Fibroblast of pulmonary artery (primary cell): Measurements from ENCODE around the gene PEX5.

Experiments
- DNase-seq: peaks from one replicate; pipeline ENCODE4 v3.0.0-alpha.2; 2010; ENCODE audit warnings: low read depth
- H3K4me3 ChIP-seq: replicated peaks from 2 replicates; pipeline ENCODE4 v1.5.1; 2011; ENCODE audit warnings: low read depth, mild to moderate bottlenecking, control low read depth, low read length, moderate library complexity
- CTCF ChIP-seq: IDR thresholded peaks from 2 replicates; pipeline ENCODE4 v1.5.1; 2011; ENCODE audit warnings: mild to moderate bottlenecking, control low read depth, low read length, inconsistent platforms; ENCODE audit errors: missing control alignments

Gene PEX5

GRCh38 chr12:7145671-7146070 lies 43.8 kb upstream of the PEX5 start:
- no peak overlapping the region for H3K4me3 ChIP-seq
- TF ChIP-seq CTCF = no peak
- DNase-seq = no peak

- TF ChIP-seq CTCF = no peak
- DNase-seq = no peak
Observed at GRCh38 chr12:7146228-7146627, 43.3 kb upstream of the PEX5 start.

GRCh38 chr12:7146906-7147305 lies 42.6 kb upstream of the PEX5 start:
- no peak for TF ChIP-seq CTCF
- no peak overlapping the region for H3K4me3 ChIP-seq
- DNase-seq = no peak

More at GRCh38 chr12:7146228-7146627, 43.3 kb upstream of the PEX5 start:
- H3K4me3 ChIP-seq = no peak overlapping the region

- no peak overlapping the region for H3K4me3 ChIP-seq
- no peak for DNase-seq
- no peak for TF ChIP-seq CTCF
Observed at GRCh38 chr12:7150356-7150755, 39.1 kb upstream of the PEX5 start.

- DNase-seq = no peak
- TF ChIP-seq CTCF = no peak
- no peak overlapping the region for H3K4me3 ChIP-seq
Observed at GRCh38 chr12:7150841-7151240, 38.6 kb upstream of the PEX5 start.

GRCh38 chr12:7151532-7151931 lies 38.0 kb upstream of the PEX5 start:
- H3K4me3 ChIP-seq = no peak overlapping the region
- DNase-seq = no peak
- no peak for TF ChIP-seq CTCF

GRCh38 chr12:7152818-7153217 lies 36.7 kb upstream of the PEX5 start:
- no peak overlapping the region for H3K4me3 ChIP-seq
- no peak for DNase-seq
- TF ChIP-seq CTCF = no peak
